HEK293 (cell line): ENCODE measurements around the gene PACS1.

Experiments used
- CTCF ChIA-PET: fragments of 350-600 bp; formaldehyde crosslinking; extraction: SDS; loops from one replicate; lab custom pipeline; 2021; ENCODE audit warnings: antibody characterized with exemption; lab: Yijun Ruan, JAX
- POLR2A ChIA-PET: fragments of 300-600 bp; formaldehyde crosslinking; extraction: SDS; loops from one replicate; lab custom pipeline; 2020; ENCODE audit warnings: antibody characterized with exemption, inconsistent platforms; lab: Yijun Ruan, JAX
- H3K27ac ChIP-seq: fragments of 200-500 bp; sonication (Bioruptor generic); 2 replicates; pipeline ENCODE4 v1.5.1; 2014; ENCODE audit warnings: low read depth, low read length, control low read depth, inconsistent platforms; ENCODE audit errors: extremely low read depth
- H3K36me3 ChIP-seq, 2 experiments: fragments of 200-500 bp in 1 of 2; sonication (Bioruptor generic) in 1 of 2; 1 replicate in 1 of 2; 2 replicates in 1 of 2; pipeline ENCODE4 v1.5.1; 2014 to 2017; ENCODE audit warnings: inconsistent platforms in 2 of 2, low read length in 2 of 2; ENCODE audit not compliant: control insufficient read depth in 2 of 2, insufficient read depth in 1 of 2
- H3K4me1 ChIP-seq: fragments of 200-500 bp; sonication (Bioruptor generic); 2 replicates; pipeline ENCODE4 v1.5.1; 2014; ENCODE audit warnings: mild to moderate bottlenecking, low read length, inconsistent platforms; ENCODE audit not compliant: control insufficient read depth, insufficient read depth
- H3K4me3 ChIP-seq: 2 replicates; pipeline ENCODE4 v1.5.1; 2011; ENCODE audit warnings: low read depth, mild to moderate bottlenecking, control low read depth, low read length, moderate library complexity
- H3K9me3 ChIP-seq: fragments of 200-500 bp; sonication (Bioruptor generic); 2 replicates; pipeline ENCODE4 v1.5.1; 2014; ENCODE audit warnings: low read depth, low read length, inconsistent platforms; ENCODE audit not compliant: control insufficient read depth, insufficient read depth
- ATF2 ChIP-seq: fragments of 450-650 bp; formaldehyde crosslinking; IDR thresholded peaks from 2 replicates; pipeline ENCODE4 v1.5.1; 2016; ENCODE audit warnings: missing biosample characterization, missing genetic modification characterization, low read depth
- CTCF ChIP-seq: fragments of 450-650 bp; formaldehyde crosslinking; IDR thresholded peaks from 2 replicates; pipeline ENCODE4 v1.5.1; 2016; ENCODE audit warnings: missing biosample characterization, missing genetic modification characterization
- GLIS1 ChIP-seq: fragments of 450-650 bp; formaldehyde crosslinking; IDR thresholded peaks from 2 replicates; pipeline ENCODE4 v1.5.1; 2016; ENCODE audit warnings: missing biosample characterization, missing genetic modification characterization
- GLIS2 ChIP-seq: fragments of 450-650 bp; formaldehyde crosslinking; IDR thresholded peaks from 2 replicates; pipeline ENCODE4 v1.5.1; 2016; ENCODE audit warnings: missing biosample characterization, missing genetic modification characterization
- KLF1 ChIP-seq: fragments of 450-650 bp; formaldehyde crosslinking; IDR thresholded peaks from 2 replicates; pipeline ENCODE4 v1.5.1; 2016; ENCODE audit warnings: missing biosample characterization, missing genetic modification characterization
- KLF10 ChIP-seq: fragments of 450-650 bp; IDR thresholded peaks from 2 replicates; pipeline ENCODE4 v1.5.1; 2018; ENCODE audit warnings: missing biosample characterization, mild to moderate bottlenecking, missing genetic modification characterization
- KLF8 ChIP-seq: fragments of 450-650 bp; formaldehyde crosslinking; IDR thresholded peaks from 2 replicates; pipeline ENCODE4 v1.5.1; 2016; ENCODE audit warnings: missing biosample characterization, missing genetic modification characterization
- PATZ1 ChIP-seq: fragments of 450-650 bp; formaldehyde crosslinking; IDR thresholded peaks from 2 replicates; pipeline ENCODE4 v1.5.1; 2016; ENCODE audit warnings: missing biosample characterization, missing genetic modification characterization
- REPIN1 ChIP-seq: fragments of 450-650 bp; formaldehyde crosslinking; IDR thresholded peaks from 2 replicates; pipeline ENCODE4 v1.5.1; 2017; ENCODE audit warnings: missing biosample characterization, missing genetic modification characterization, low read depth
- SCRT2 ChIP-seq: fragments of 450-650 bp; formaldehyde crosslinking; IDR thresholded peaks from 2 replicates; pipeline ENCODE4 v1.5.1; 2016; ENCODE audit warnings: missing biosample characterization, missing genetic modification characterization
- SP2 ChIP-seq: fragments of 450-650 bp; formaldehyde crosslinking; IDR thresholded peaks from 2 replicates; pipeline ENCODE4 v1.5.1; 2016; ENCODE audit warnings: missing biosample characterization, missing genetic modification characterization
- SP3 ChIP-seq: fragments of 450-650 bp; formaldehyde crosslinking; IDR thresholded peaks from 2 replicates; pipeline ENCODE4 v1.5.1; 2016; ENCODE audit warnings: missing biosample characterization, missing genetic modification characterization
- YY1 ChIP-seq: fragments of 450-650 bp; formaldehyde crosslinking; IDR thresholded peaks from 2 replicates; pipeline ENCODE4 v1.5.1; 2018; ENCODE audit warnings: missing biosample characterization, missing genetic modification characterization
- YY2 ChIP-seq: fragments of 450-650 bp; formaldehyde crosslinking; IDR thresholded peaks from 2 replicates; pipeline ENCODE4 v1.5.1; 2016; ENCODE audit warnings: missing biosample characterization, missing genetic modification characterization
- ZBTB26 ChIP-seq: fragments of 450-650 bp; formaldehyde crosslinking; optimal IDR thresholded peaks from 2 replicates; pipeline ENCODE3; 2016; ENCODE audit warnings: missing biosample characterization, mild to moderate bottlenecking, missing genetic modification characterization
- ZFP3 ChIP-seq: fragments of 450-650 bp; formaldehyde crosslinking; IDR thresholded peaks from 2 replicates; pipeline ENCODE4 v1.5.1; 2016; ENCODE audit warnings: low read depth, missing biosample characterization, missing genetic modification characterization
- ZIC2 ChIP-seq: fragments of 450-650 bp; formaldehyde crosslinking; IDR thresholded peaks from 2 replicates; pipeline ENCODE4 v1.5.1; 2016; ENCODE audit warnings: missing biosample characterization, missing genetic modification characterization
- ZNF18 ChIP-seq: fragments of 450-650 bp; formaldehyde crosslinking; IDR thresholded peaks from 2 replicates; pipeline ENCODE4 v1.5.1; 2016; ENCODE audit warnings: missing biosample characterization, missing genetic modification characterization
- ZNF311 ChIP-seq: fragments of 450-650 bp; formaldehyde crosslinking; IDR thresholded peaks from 2 replicates; pipeline ENCODE4 v1.5.1; 2017; ENCODE audit warnings: missing biosample characterization, missing genetic modification characterization, borderline replicate concordance
- ZNF335 ChIP-seq: fragments of 450-650 bp; formaldehyde crosslinking; conservative IDR thresholded peaks from 2 replicates; pipeline ENCODE4 v1.5.1; 2016; ENCODE audit warnings: missing biosample characterization, missing genetic modification characterization
- ZNF394 ChIP-seq: fragments of 450-650 bp; formaldehyde crosslinking; IDR thresholded peaks from 2 replicates; pipeline ENCODE4 v1.5.1; 2016; ENCODE audit warnings: missing biosample characterization, missing genetic modification characterization, mild to moderate bottlenecking, moderate library complexity, borderline replicate concordance
- ZNF585B ChIP-seq: fragments of 450-650 bp; formaldehyde crosslinking; IDR thresholded peaks from 2 replicates; pipeline ENCODE4 v1.5.1; 2016; ENCODE audit warnings: missing biosample characterization, missing genetic modification characterization
- ZNF660 ChIP-seq: fragments of 450-650 bp; IDR thresholded peaks from 2 replicates; pipeline ENCODE4 v1.5.1; 2018; ENCODE audit warnings: missing biosample characterization, mild to moderate bottlenecking, missing genetic modification characterization
- ZNF692 ChIP-seq: fragments of 450-650 bp; formaldehyde crosslinking; IDR thresholded peaks from 2 replicates; pipeline ENCODE4 v1.5.1; 2016; ENCODE audit warnings: missing biosample characterization, missing genetic modification characterization
- ZSCAN23 ChIP-seq: fragments of 450-650 bp; formaldehyde crosslinking; IDR thresholded peaks from 2 replicates; pipeline ENCODE4 v1.5.1; 2016; ENCODE audit warnings: missing biosample characterization, missing genetic modification characterization
- ZSCAN30 ChIP-seq: fragments of 450-650 bp; IDR thresholded peaks from 2 replicates; pipeline ENCODE4 v1.5.1; 2018; ENCODE audit warnings: missing biosample characterization, mild to moderate bottlenecking, missing genetic modification characterization, moderate library complexity
- ZXDB ChIP-seq: fragments of 450-650 bp; formaldehyde crosslinking; IDR thresholded peaks from 2 replicates; pipeline ENCODE4 v1.5.1; 2016; ENCODE audit warnings: missing biosample characterization, missing genetic modification characterization

The PACS1 gene

GRCh38 chr11:66288671-66289547 lies 218.8 kb downstream of the PACS1 start, which contains the start of gene YIF1A:
YIF1A (minus strand) TSS chr11:66289143; CDS start chr11:66288985, 158 bp downstream.
- peak within 1 kb of the TSS; percentile 44; the same call in 1 of the 2 replicates for H3K27ac ChIP-seq
- ChIA-PET CTCF (interaction anchor here (0.6 to 2.3 kb wide), 14 partner anchors 8 to 1351 kb away, joined by 3 to 9 read pairs (median 5); partner anchors contain the start of gene RAB1B), POLR2A (interaction anchor here (0.6 to 1.8 kb wide), 31 partner anchors 9 to 568 kb away, joined by 3 to 32 read pairs (median 4); partner anchors contain the start of genes BRMS1, CCDC85B, DPP3 and MRPL11)
- no peaks in the 10 kb centered on the region for H3K4me1 ChIP-seq
- H3K4me3 ChIP-seq, result peak within 1 kb of the TSS; percentile 79
- no peaks in the 10 kb centered on the region for H3K9me3 ChIP-seq
- H3K36me3 ChIP-seq, result peaks cover 0 to 26% of the 10 kb centered on the region in 2 experiments; a peak in 1 of 3 replicates
- no peak for TF ChIP-seq ZSCAN23 (tag by site-specific recombination)
- no peak for TF ChIP-seq ZNF585B
- no peak for TF ChIP-seq ZNF692 (tag by site-specific recombination)
- TF ChIP-seq ZIC2, result peak; percentile 32; the same call in 1 of the 2 replicates
- TF ChIP-seq GLIS2, result peak; percentile 55; the same call in 1 of the 2 replicates
- peak; percentile 69 for TF ChIP-seq ZNF18 (tag by site-specific recombination)
- TF ChIP-seq SP3 (tag by site-specific recombination), result peak; percentile 82
- TF ChIP-seq KLF10 (tag by site-specific recombination), result peak; percentile 15; the same call in 1 of the 2 replicates
- TF ChIP-seq ZNF311 (tag by site-specific recombination), result no peak
- TF ChIP-seq ZBTB26 (tag by site-specific recombination), result peak; percentile 85
- TF ChIP-seq ATF2 (tag by site-specific recombination), result peak; percentile 78
- TF ChIP-seq SP2 (tag by site-specific recombination), result peak; percentile 98
- TF ChIP-seq KLF1, result peak; percentile 44
- peak; percentile 68; the same call in 1 of the 2 replicates for TF ChIP-seq ZXDB (tag by site-specific recombination)
- TF ChIP-seq ZFP3 (tag by site-specific recombination), result no peak
- TF ChIP-seq ZSCAN30, result peak; percentile 85
- peak; percentile 46; the same call in 1 of the 2 replicates for TF ChIP-seq ZNF335
- TF ChIP-seq YY1 (tag by site-specific recombination), result peak; percentile 50; the same call in 1 of the 2 replicates
- no peak for TF ChIP-seq REPIN1 (tag by site-specific recombination)
- TF ChIP-seq ZNF660 (tag by site-specific recombination), result peak; percentile 47; the same call in 1 of the 2 replicates
- TF ChIP-seq PATZ1 (tag by site-specific recombination), result peak; percentile 50
- TF ChIP-seq SCRT2 (tag by site-specific recombination), result no peak
- 0 out of 2 replicates have a peak, but pooled peaks have one; percentile 26 for TF ChIP-seq GLIS1 (tag by site-specific recombination)
- TF ChIP-seq ZNF394 (tag by site-specific recombination), result no peak
- TF ChIP-seq YY2 (tag by site-specific recombination), result peak; percentile 51; the same call in 1 of the 2 replicates
- peak; percentile 30; the same call in 1 of the 2 replicates for TF ChIP-seq CTCF (tag by site-specific recombination)
- TF ChIP-seq KLF8 (tag by site-specific recombination), result 0 out of 2 replicates have a peak, but pooled peaks have one; percentile 8
